Measurements from ENCODE around the gene OTOA.

DNA sequence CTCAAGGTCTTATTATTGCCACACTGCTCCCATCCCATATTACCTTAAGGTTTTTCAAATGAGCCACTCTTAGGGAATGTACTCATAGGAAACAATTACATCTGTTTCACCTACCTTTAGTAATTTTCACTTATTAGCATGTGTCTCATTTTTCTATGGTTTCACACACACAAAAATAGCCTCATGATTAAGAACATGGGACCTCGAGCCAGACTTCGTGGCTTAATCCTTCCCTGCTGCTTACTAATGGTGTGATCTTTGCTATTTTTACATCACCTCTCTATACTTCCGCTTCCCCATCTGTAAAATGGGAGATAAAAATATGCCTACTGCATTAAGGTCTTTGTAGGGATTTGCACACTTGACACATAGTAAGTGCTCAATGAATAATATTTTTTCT, 38.5 kb downstream of the OTOA start:
- TF ChIP-seq, protein P1, sequence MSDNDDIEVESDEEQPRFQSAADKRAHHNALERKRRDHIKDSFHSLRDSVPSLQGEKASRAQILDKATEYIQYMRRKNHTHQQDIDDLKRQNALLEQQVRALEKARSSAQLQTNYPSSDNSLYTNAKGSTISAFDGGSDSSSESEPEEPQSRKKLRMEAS (IDR thresholded peaks at IDR 0.05; ENCODE audit: insufficient read depth, insufficient read length) = no peak
- TF ChIP-seq, protein P2, sequence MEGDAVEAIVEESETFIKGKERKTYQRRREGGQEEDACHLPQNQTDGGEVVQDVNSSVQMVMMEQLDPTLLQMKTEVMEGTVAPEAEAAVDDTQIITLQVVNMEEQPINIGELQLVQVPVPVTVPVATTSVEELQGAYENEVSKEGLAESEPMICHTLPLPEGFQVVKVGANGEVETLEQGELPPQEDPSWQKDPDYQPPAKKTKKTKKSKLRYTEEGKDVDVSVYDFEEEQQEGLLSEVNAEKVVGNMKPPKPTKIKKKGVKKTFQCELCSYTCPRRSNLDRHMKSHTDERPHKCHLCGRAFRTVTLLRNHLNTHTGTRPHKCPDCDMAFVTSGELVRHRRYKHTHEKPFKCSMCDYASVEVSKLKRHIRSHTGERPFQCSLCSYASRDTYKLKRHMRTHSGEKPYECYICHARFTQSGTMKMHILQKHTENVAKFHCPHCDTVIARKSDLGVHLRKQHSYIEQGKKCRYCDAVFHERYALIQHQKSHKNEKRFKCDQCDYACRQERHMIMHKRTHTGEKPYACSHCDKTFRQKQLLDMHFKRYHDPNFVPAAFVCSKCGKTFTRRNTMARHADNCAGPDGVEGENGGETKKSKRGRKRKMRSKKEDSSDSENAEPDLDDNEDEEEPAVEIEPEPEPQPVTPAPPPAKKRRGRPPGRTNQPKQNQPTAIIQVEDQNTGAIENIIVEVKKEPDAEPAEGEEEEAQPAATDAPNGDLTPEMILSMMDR (IDR thresholded peaks at IDR 0.05; ENCODE audit: extremely low read depth in 1 of 2, insufficient read depth in 1 of 2, low read depth in 1 of 2, low read length in 2 of 2) = no peak

All from endothelial cell of umbilical vein (primary cell).